SJCRH30 (cell line): ENCODE results near the gene ZCCHC14. TPM values are rescaled to one million over a fixed set of nuclear protein-coding genes. Genes with fewer than 3 reads are reported as not detected.

Experiments used
- DNase-seq, 2 experiments: peaks; one replicate each; pipeline ENCODE4 v3.0.0-alpha.2; 2015 to 2020
- H3K27ac ChIP-seq: fragments of 250-450 bp; sonication (Bioruptor Pico); 2 replicates; pipeline ENCODE4 v1.5.1; 2020; ENCODE audit warnings: mild to moderate bottlenecking, moderate library complexity
- H3K27me3 ChIP-seq: fragments of 250-450 bp; sonication (Bioruptor Pico); 2 replicates; pipeline ENCODE4 v1.5.1; 2020; ENCODE audit warnings: mild to moderate bottlenecking, moderate library complexity
- H3K36me3 ChIP-seq: fragments of 250-450 bp; sonication (Bioruptor Pico); 2 replicates; pipeline ENCODE4 v1.5.1; 2020; ENCODE audit warnings: mild to moderate bottlenecking, moderate library complexity
- H3K4me1 ChIP-seq: fragments of 250-450 bp; sonication (Bioruptor Pico); 2 replicates; pipeline ENCODE4 v1.5.1; 2020; ENCODE audit warnings: mild to moderate bottlenecking, moderate library complexity
- H3K4me3 ChIP-seq: fragments of 250-450 bp; sonication (Bioruptor Pico); 2 replicates; pipeline ENCODE4 v1.5.1; 2020; ENCODE audit warnings: mild to moderate bottlenecking, moderate library complexity
- H3K9me3 ChIP-seq: fragments of 250-450 bp; sonication (Bioruptor Pico); replicated peaks from 2 replicates; pipeline ENCODE4 v1.5.1; 2020; ENCODE audit warnings: mild to moderate bottlenecking, moderate library complexity
- total RNA-seq: library from RNA; depleted of rRNA; stranded (reverse); fragments of >200 nt; shearing (Covaris generic); gene quantifications from 2 replicates; pipeline ENCODE4 v1.2.3, GENCODE V29; 2014; rRNA removed

Gene ZCCHC14
- total RNA-seq = 5.9 and 7.5 TPM in 2 replicates

DNA sequence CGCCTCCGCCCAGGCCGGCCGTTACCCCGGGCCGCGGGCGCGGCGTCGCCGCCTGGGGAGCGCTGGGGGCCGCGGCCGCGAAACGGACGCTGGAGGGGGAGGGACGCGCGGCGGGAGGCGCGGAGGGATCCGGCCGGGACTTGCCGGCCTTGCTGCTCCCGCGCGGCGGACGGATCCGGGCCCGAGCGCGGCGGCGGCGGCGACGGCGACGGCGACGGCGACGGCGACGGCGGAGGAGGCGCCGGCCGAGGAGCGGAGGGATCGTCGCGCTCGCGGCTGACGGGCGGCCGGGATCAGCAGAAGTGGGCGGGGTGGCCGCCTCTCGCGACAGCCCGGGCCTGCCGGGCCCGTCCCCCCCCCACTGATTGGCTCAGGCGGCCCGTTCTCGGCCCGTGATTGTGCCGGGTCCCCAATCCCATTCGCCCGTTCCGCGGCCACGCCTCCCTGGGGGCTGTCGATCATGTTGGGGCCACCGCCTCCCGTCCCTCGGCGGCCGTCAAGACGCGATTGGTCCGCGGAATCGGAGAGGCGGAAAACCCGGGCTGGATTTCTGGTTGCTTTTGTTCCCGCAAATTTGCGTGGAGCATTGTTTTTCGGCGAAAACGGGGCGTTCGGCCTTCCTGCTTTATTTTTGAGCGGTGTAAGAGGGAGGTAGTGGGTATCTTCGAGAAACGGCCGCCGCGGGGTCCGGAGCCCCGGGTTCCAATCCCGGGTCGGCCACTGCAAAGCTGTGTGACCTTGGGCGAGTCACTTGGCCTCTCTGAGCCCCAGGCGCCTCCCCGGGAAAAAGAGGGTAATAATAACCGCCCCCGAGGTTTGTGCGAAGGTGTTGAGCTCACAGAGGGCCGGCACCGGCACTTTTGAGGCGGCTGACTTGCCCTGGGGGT, at the start of gene ZCCHC14:
TSS of gene ZCCHC14 (minus strand) at position 304 of the 887 bp plus-strand sequence. CDS start 786 bp downstream, outside the sequence.
- Histone ChIP-seq H3K27me3 (no peaks in the 10 kb centered on the region), H3K27ac (no peak within 1 kb of the TSS), H3K36me3 (no peaks in the 10 kb centered on the region), H3K4me1 (no peaks in the 10 kb centered on the region), H3K9me3 (no peaks in the 10 kb centered on the region), H3K4me3 (peak within 1 kb of the TSS; percentile 52)
- peak; percentile 95 to 96 for DNase-seq

DNA sequence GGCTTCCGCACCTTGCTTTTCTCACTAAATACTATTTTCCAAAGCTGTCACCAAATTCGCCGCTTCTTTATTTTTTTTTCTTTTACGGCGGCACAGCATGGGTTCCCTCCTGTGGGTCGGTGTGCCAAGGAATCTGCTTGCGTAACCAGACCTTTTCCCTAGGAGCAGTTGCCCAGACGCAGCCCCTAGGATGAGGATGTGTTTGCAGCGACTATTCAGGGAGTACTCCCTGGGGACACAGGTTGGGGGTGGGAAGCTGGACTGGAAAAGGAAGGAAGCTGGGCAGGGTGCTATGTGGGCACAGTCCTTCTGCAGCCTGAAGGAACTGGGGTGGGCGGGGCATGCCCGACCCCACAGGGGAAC, 49.0 kb upstream of the ZCCHC14 start:
- Histone ChIP-seq H3K4me1 (peaks cover 11% of the 10 kb centered on the region), H3K27me3 (no peaks in the 10 kb centered on the region), H3K36me3 (no peaks in the 10 kb centered on the region), H3K27ac (no peak overlapping the region; the same call in 1 of the 2 replicates), H3K4me3 (peak overlapping the region; percentile 31), H3K9me3 (no peaks in the 10 kb centered on the region)
- DNase-seq = peak; percentile 21 to 28

DNA sequence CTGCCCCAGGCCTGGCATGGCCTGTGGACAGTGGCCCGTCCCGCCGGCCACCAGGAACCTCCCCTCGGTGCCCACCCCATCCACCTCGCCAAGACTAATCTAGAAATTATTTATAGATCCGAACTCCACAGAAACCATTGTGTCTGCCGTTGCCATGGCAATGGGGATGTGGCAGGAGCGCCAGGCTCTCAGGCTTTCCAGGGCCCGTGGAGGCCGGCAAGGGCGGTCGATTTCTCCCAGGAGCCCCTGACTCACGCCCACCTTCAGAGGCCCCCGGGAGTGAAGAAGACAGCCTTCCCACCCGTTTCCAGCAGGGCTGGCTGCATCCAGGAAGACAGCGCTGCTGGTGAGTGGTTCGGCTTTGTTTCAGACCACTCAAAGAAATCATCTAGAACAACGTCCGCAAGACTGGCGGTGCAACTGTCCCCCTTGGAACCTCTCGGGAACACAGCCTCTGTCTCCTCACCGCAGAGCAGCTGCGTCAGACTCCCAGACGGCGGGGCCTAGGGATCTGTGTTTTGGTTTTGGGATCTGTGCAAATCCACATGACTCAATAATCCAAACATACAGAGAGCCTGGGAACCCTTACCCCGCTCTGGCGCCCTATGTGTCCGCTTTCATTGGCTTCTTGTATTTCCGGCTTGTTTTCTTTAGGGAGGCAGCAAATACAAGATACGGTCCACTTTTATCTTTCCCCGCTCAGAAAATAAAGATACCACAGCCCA, 48.5 kb upstream of the ZCCHC14 start:
- Histone ChIP-seq H3K27ac (peak overlapping the region; percentile 12; the same call in 1 of the 2 replicates), H3K27me3 (no peaks in the 10 kb centered on the region), H3K4me1 (peaks cover 11% of the 10 kb centered on the region), H3K4me3 (peak overlapping the region; percentile 31), H3K9me3 (no peaks in the 10 kb centered on the region), H3K36me3 (no peaks in the 10 kb centered on the region)
- peak; percentile 85 to 87 for DNase-seq

DNA sequence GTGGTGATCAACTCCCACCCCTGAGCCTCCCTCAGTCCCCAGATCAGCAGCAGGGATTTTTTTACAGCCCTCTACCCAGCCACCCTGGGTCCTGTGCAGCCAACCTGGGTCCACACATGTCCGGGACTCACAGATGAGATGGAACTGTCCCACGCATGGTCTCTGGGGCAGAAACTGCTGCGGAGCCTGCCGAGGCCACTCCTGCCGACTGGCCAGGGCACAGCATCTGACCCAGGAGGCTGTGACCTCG, 48.0 kb upstream of the ZCCHC14 start:
- Histone ChIP-seq H3K27ac (peak overlapping the region; percentile 12; the same call in 1 of the 2 replicates), H3K27me3 (no peaks in the 10 kb centered on the region), H3K4me3 (peak overlapping the region; percentile 31), H3K4me1 (peaks cover 11% of the 10 kb centered on the region), H3K9me3 (no peaks in the 10 kb centered on the region), H3K36me3 (no peaks in the 10 kb centered on the region)
- no peak for DNase-seq

DNA sequence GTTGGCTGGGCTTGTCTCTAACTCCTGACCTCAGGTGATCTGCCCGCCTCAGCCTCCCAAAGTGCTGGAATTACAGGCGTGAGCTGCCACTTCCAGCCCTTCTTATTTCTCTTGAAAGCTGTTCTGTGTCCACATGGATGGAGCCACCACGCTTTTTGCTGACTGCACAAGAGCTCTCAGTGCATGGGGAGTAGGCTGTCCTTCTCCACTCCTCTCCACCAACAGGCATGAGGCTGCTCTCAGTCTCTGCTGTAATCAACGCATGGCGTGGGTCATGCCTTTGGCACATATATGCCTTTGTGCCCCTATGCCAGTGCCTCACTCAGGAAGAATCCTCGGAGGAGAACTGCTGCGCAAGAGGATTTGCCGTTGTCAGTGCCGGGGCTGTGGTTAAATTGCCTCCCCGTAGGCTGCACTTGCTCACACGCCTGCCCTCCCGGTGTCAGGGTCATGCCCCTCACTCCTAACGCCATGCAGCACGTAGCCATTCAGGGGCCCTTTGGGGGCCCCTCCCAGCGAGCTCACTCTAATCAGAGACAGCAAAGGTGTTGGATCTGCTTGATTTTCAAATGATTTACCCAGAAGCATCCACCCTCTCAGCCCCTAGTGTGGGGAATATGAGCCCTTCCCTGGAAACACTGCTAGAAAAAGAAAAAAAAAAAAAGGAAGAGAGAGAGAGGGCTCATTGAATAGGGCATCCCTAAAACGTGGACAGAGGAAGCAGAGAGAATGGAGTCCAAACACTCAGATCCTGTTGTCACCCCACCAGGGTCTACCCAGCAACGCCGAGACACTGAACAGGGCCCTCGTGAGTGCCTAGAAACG, 47.5 kb upstream of the ZCCHC14 start:
- peaks cover 11% of the 10 kb centered on the region for H3K4me1 ChIP-seq
- no peaks in the 10 kb centered on the region for H3K9me3 ChIP-seq
- H3K4me3 ChIP-seq = no peak overlapping the region
- H3K36me3 ChIP-seq = no peaks in the 10 kb centered on the region
- no peak overlapping the region; the same call in 1 of the 2 replicates for H3K27ac ChIP-seq
- no peaks in the 10 kb centered on the region for H3K27me3 ChIP-seq
- peak in 1 of 2 experiments; percentile 29 for DNase-seq

DNA sequence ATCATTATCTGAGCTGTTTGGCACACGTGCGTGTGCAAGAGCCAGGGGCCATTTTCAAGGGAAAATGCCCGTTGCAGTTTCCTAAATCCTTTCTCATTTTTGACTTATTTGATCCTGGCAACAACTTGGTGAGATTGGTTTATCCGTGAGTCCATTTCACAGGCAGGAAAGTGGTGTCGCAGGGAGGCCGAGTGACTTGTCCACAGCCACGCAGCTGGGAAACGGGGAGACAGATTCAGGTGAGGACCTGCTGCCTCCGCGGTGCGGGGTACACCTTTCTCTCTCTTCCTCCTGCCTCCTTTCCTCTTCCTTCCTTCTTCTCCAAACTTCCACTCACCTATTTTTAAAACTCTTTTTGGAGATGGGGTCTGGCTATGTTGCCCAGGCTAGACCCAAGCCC, 46.3 kb upstream of the ZCCHC14 start:
- H3K4me1 ChIP-seq = peaks cover 11% of the 10 kb centered on the region
- no peak overlapping the region for H3K27ac ChIP-seq
- no peaks in the 10 kb centered on the region for H3K27me3 ChIP-seq

DNA sequence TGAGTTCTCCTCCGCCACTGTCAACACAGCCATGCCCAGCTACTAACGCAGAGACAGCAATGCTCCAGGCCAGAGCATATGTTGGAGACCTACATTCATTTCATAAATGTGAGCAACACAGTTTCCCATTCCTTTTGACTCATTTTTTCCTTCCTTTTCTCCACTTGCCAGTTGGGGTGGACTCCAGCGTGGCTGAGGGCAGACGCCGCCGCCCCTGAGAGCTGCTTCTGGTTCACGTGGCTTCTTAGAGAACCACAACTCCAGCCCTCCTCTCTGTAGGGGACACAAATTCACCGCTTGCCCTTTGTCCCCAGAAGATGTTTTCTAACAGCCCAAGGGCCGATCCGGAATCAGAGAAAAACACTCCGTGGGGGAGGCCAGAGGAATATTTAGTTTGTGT, 45.8 kb upstream of the ZCCHC14 start:
- H3K27ac ChIP-seq = no peak overlapping the region
- H3K9me3 ChIP-seq = no peaks in the 10 kb centered on the region
- no peaks in the 10 kb centered on the region for H3K36me3 ChIP-seq
- peaks cover 11% of the 10 kb centered on the region for H3K4me1 ChIP-seq
- no peak overlapping the region for H3K4me3 ChIP-seq
- H3K27me3 ChIP-seq = no peaks in the 10 kb centered on the region
- DNase-seq = no peak

More for the DNA sequence above, 46.3 kb upstream of the ZCCHC14 start:
- Histone ChIP-seq H3K9me3 (no peaks in the 10 kb centered on the region), H3K4me3 (no peak overlapping the region), H3K36me3 (no peaks in the 10 kb centered on the region)
- no peak for DNase-seq

DNA sequence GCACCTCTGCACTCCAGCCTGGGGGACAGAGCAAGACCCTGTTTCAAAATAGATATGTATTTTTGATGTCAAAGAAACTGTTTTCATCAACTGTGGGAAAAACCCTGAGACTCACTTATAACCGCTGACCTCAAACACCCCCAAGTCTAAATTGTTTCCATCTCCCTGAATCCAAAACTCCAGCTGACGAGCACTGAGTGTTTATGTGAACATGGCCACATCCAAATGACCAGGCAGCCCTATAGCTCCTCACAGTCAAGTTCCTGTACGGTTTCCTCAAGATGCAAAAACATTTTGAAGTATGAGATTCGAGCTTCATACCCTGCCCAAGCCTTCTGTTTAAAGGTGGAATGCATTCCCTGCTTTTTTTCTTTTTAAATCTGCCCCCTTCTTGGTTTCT, 45.3 kb upstream of the ZCCHC14 start:
- no peak for DNase-seq
- no peaks in the 10 kb centered on the region for H3K27me3 ChIP-seq
- no peaks in the 10 kb centered on the region for H3K36me3 ChIP-seq
- H3K4me3 ChIP-seq = no peak overlapping the region
- H3K9me3 ChIP-seq = no peaks in the 10 kb centered on the region
- H3K4me1 ChIP-seq = peaks cover 11% of the 10 kb centered on the region
- no peak overlapping the region for H3K27ac ChIP-seq

DNA sequence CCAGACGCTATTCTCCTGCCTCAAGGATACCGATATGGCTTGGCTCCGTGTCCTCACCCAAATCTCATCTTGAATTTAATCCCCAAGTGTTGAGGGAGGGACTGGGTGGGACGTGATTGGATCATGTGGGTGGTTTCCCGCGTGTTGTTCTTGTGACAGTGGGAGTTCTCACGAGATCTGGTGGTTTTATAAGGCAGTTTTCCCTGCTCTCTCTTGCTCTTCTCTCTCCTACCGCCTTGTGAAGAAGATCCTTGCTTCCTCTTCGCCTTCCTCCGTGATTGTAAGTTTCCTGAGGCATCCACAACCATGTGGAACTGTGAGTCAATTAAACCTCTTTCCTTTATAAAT, 43.9 kb upstream of the ZCCHC14 start:
- Histone ChIP-seq H3K4me3 (no peak overlapping the region), H3K4me1 (peaks cover 5% of the 10 kb centered on the region; the same call in 1 of the 2 replicates), H3K27me3 (no peaks in the 10 kb centered on the region), H3K9me3 (no peaks in the 10 kb centered on the region), H3K36me3 (no peaks in the 10 kb centered on the region), H3K27ac (no peak overlapping the region)
- DNase-seq = no peak

DNA sequence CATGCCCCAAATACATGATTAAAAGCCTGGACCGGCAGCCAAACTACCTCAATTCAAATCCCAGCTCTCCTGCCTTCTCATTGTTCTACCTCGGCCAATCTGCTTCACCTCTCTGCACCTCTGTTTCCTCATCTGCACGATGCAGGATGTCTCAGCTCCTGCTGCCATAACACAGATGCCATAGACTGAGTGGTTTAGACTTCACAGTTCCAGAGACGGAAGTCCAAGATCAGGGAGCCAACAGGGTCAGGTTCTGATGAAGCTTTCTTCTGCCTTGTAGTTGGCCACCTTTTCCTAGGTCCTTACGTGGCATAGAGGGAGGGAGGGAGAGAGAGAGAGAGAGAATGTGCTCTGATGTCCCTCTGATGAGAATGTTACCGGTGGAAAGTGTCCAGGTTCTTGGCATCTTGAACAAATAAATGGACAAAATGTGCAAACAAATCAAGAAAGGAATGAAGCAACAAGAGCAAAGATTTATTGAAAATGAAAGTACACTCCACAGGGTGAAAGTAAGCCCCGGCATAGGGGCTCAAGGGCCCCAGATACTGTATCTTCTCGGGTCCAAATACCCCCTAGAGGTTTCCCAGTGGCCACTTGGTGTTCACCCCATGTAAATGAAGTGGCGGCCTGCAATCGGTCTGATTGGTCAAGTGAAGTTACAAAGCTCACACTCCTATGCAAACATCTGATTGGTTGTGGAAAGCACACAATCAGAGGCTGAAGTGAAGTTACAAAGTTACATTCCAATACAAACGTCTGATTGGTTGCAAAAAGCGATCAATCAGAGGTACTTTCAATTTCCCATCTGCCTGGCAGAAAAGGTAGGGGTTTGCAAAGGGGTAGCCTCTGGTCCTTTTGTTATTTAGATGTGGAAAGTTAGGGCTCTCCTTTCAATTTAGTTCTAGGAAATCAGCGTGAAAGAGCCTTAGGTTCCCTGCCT, 43.3 kb upstream of the ZCCHC14 start:
- H3K27me3 ChIP-seq = no peaks in the 10 kb centered on the region
- no peak for DNase-seq
- H3K9me3 ChIP-seq = no peaks in the 10 kb centered on the region

DNA sequence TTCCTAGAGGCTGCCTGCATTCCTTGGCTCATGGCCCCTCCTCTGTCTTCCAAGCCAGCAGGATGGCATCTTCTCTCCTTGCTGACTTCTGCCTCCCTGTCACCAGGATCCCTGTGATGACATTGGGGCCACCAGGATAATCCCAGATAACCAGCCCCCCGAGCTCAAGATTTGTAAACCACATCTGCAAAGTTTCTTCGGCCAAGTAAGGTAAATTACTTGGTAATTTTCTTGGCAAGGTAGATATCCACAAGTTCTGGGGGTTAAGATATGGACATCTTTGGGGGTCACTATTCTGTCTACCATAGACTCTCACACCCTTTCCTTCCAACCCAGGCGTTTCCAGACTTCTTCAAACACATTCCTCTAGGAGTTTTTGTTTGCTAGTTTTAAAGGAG, 42.6 kb upstream of the ZCCHC14 start:
- H3K9me3 ChIP-seq = no peaks in the 10 kb centered on the region
- no peak for DNase-seq
- no peak overlapping the region for H3K27ac ChIP-seq
- H3K4me3 ChIP-seq = no peak overlapping the region
- no peaks in the 10 kb centered on the region for H3K27me3 ChIP-seq
- H3K36me3 ChIP-seq = no peaks in the 10 kb centered on the region
- H3K4me1 ChIP-seq = no peaks in the 10 kb centered on the region

More for the DNA sequence above, 43.3 kb upstream of the ZCCHC14 start:
- Histone ChIP-seq H3K4me3 (no peak overlapping the region), H3K4me1 (peaks cover 4% of the 10 kb centered on the region; the same call in 1 of the 2 replicates), H3K27ac (no peak overlapping the region), H3K36me3 (no peaks in the 10 kb centered on the region)

DNA sequence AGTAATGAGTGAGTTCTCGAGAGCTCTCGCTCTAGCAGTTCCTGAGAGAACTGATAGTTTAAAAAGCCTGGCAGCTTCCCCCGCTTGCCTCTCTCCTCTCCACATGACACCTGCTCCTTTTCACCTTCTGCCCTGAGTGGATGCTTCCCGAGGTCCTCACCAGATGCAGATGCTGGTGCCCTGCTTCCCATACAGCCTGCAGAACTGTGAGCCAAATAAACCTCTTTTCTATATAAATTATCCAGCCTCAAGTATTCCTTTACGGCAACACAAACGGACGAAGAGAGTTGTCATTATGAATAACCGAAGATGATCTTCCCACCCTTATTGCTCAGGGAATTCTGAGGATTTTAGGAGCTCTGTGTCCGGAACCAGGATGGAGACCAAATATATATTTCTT, 41.9 kb upstream of the ZCCHC14 start:
- H3K36me3 ChIP-seq = no peaks in the 10 kb centered on the region
- no peaks in the 10 kb centered on the region for H3K9me3 ChIP-seq
- H3K4me3 ChIP-seq = no peak overlapping the region
- no peaks in the 10 kb centered on the region for H3K4me1 ChIP-seq
- no peak for DNase-seq
- no peak overlapping the region for H3K27ac ChIP-seq
- H3K27me3 ChIP-seq = no peaks in the 10 kb centered on the region

DNA sequence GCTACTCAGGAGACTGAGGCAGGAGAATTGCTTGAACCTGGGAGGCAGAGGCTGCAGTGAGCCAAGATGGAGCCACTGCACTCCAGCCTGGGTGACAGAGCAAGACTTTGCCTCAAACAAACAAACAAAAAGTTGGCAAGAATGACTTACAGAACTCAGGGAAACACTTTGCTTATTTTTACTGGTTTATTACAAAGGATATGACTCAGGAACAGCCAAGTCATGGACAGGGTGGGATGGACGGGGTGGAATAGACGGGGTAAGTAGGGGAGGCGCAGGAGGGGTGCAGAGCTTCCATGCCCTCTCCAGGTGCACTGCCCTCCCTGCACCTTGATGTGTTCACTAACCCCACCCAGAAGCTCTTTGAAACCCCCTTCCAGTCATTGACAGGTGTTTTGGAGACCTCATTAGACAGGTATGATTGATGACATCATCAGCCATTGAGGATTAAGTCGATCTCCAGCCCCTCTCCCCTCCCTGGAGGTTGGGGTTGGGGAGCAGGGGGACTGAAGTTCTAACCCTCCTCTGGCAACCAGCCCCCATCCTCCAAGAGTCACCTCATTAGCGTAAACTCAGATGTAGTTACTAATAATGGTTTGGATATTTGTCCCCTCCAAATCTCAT, 41.3 kb upstream of the ZCCHC14 start:
- H3K27ac ChIP-seq = no peak overlapping the region
- no peaks in the 10 kb centered on the region for H3K4me1 ChIP-seq
- no peaks in the 10 kb centered on the region for H3K9me3 ChIP-seq
- no peak for DNase-seq
- H3K36me3 ChIP-seq = no peaks in the 10 kb centered on the region
- H3K4me3 ChIP-seq = no peak overlapping the region
- H3K27me3 ChIP-seq = no peaks in the 10 kb centered on the region

DNA sequence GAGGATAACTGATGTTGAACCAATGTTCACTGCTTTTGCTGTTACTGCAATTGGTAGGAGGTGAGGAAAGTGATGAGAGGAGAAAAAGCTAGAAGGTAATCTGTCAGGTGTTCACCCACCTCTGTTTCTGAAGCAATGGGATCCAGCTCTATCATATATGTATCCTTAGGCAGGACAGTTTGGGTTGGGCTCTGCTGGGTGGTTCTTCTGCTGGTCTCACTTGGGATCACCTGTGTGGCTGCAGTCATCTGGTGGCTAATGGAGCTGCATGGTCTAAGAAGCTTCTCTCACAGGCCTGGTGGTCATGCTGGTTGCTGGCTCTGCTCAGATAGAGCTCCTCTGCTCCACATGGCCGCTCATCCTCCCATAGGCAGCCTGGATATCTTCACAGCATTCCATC, 40.2 kb upstream of the ZCCHC14 start:
- H3K9me3 ChIP-seq = no peaks in the 10 kb centered on the region
- no peaks in the 10 kb centered on the region for H3K27me3 ChIP-seq
- no peaks in the 10 kb centered on the region for H3K36me3 ChIP-seq
- no peaks in the 10 kb centered on the region for H3K4me1 ChIP-seq
- no peak overlapping the region for H3K27ac ChIP-seq
- no peak for DNase-seq
- no peak overlapping the region for H3K4me3 ChIP-seq
